Brain microvascular endothelial cell (primary cell): ENCODE data around the gene FZR1.

ENCODE experiments used
- DNase-seq: peaks from one replicate; pipeline ENCODE4 v3.0.0-alpha.2; 2020
- H3K27ac ChIP-seq: fragments of 250-450 bp; sonication (Bioruptor Pico); 2 replicates; pipeline ENCODE4 v1.5.1; 2020; ENCODE audit warnings: mild to moderate bottlenecking, moderate library complexity
- H3K27me3 ChIP-seq: fragments of 250-450 bp; sonication (Bioruptor Pico); replicated peaks from 2 replicates; pipeline ENCODE4 v1.5.1; 2020; ENCODE audit warnings: mild to moderate bottlenecking
- H3K36me3 ChIP-seq: fragments of 250-450 bp; sonication (Bioruptor Pico); replicated peaks from 2 replicates; pipeline ENCODE4 v1.5.1; 2020; ENCODE audit warnings: mild to moderate bottlenecking
- H3K4me3 ChIP-seq: 2 replicates; pipeline ENCODE4 v1.5.1; 2011; ENCODE audit warnings: low read depth, mild to moderate bottlenecking, control low read depth, low read length, moderate library complexity
- in situ Hi-C: cut with HindIII; loops from 2 replicates; pipeline ENCODE4 v1.10.0; 2017; ENCODE audit warnings: low sequenced_read_pairs, low pct_ligation_motif_present
- TF ChIP-seq, protein P1 (sequence below): IDR thresholded peaks from 2 replicates; pipeline ENCODE4 v1.5.1; 2011; ENCODE audit warnings: low read depth, mild to moderate bottlenecking, moderate library complexity, low read length, control low read depth, inconsistent platforms; ENCODE audit errors: missing control alignments

The FZR1 gene

GRCh38 chr19:3514930-3515329 is 8.8 kb downstream of the FZR1 start:
- DNase-seq: no peak
- TF ChIP-seq, protein P1, sequence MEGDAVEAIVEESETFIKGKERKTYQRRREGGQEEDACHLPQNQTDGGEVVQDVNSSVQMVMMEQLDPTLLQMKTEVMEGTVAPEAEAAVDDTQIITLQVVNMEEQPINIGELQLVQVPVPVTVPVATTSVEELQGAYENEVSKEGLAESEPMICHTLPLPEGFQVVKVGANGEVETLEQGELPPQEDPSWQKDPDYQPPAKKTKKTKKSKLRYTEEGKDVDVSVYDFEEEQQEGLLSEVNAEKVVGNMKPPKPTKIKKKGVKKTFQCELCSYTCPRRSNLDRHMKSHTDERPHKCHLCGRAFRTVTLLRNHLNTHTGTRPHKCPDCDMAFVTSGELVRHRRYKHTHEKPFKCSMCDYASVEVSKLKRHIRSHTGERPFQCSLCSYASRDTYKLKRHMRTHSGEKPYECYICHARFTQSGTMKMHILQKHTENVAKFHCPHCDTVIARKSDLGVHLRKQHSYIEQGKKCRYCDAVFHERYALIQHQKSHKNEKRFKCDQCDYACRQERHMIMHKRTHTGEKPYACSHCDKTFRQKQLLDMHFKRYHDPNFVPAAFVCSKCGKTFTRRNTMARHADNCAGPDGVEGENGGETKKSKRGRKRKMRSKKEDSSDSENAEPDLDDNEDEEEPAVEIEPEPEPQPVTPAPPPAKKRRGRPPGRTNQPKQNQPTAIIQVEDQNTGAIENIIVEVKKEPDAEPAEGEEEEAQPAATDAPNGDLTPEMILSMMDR: no peak
- peaks cover 11% of the 10 kb centered on the region for H3K36me3 ChIP-seq
- no peak overlapping the region for H3K27ac ChIP-seq
- H3K4me3 ChIP-seq: no peak overlapping the region
- in situ Hi-C loops: no loop called here
- H3K27me3 ChIP-seq: no peaks in the 10 kb centered on the region

DNA sequence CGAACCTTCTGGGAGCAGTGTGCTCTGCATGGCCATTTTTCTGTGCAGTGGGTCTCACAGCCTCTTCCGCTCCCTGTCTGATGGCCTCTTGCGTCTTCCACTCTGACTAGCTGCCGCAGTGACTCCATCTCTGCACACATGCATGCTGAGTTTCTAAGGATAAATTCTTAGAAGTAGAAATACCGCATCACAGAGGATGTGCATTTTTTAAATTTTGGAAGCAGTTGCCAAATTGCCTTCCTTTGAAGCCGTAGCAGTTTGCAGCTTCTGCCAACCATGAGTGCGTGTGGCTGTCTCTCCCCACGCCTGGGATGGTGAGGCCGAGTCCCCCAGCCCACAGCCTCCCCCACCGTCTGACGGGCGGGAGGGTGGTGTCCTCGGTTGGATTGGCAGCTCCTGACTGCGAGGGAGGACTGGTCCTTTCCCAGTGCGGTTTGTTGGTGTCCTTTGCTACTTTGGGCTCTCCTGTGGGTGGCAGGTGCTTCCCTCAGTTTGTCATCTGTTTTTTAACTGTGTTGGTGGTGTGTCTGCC is 9.8 kb downstream of the FZR1 start:
- no peak for DNase-seq
- Histone ChIP-seq H3K36me3 (peaks cover under 1% of the 10 kb centered on the region), H3K27ac (no peak overlapping the region), H3K27me3 (no peaks in the 10 kb centered on the region), H3K4me3 (no peak overlapping the region)
- TF ChIP-seq, protein P1: no peak
- in situ Hi-C loops: no loop called here

GRCh38 chr19:3516675-3517207 is 10.6 kb downstream of the FZR1 start:
- Histone ChIP-seq H3K27me3 (no peaks in the 10 kb centered on the region), H3K4me3 (no peak overlapping the region), H3K27ac (no peak overlapping the region), H3K36me3 (no peaks in the 10 kb centered on the region)
- TF ChIP-seq, protein P1: no peak
- in situ Hi-C loops: no loop called here
- DNase-seq: no peak

- no peak for DNase-seq
- Histone ChIP-seq H3K27ac (no peak overlapping the region), H3K4me3 (no peak overlapping the region), H3K27me3 (no peaks in the 10 kb centered on the region), H3K36me3 (no peaks in the 10 kb centered on the region)
- in situ Hi-C loops: no loop called here
- TF ChIP-seq, protein P1: no peak
Measured at GRCh38 chr19:3517638-3518037, 11.5 kb downstream of the FZR1 start.

- H3K27ac ChIP-seq: no peak overlapping the region
- no peaks in the 10 kb centered on the region for H3K27me3 ChIP-seq
- in situ Hi-C loops: no loop called here
- H3K36me3 ChIP-seq: peaks cover 2% of the 10 kb centered on the region
- no peak overlapping the region for H3K4me3 ChIP-seq
- TF ChIP-seq, protein P1: no peak
- no peak for DNase-seq
Measured at GRCh38 chr19:3518255-3518654, 12.1 kb downstream of the FZR1 start.

DNA sequence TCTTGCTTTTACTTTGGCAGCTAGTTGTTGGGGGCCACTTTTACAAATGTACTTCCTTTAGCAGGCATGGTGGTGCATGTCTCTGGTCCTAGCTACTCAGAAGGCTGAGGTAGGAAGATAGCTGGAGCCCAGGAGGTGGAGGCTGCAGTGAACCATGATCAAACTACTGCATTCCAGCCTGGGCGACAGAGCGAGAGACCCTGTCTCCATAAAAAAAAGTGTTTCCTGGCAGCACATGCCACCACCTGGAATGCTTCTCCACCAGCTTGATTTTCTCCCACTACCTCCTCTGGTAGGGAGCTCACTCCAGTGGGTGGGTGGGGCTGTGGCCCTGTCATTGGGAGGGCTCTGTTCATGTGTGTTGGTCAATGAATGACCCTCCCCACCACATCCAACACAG is 12.5 kb downstream of the FZR1 start:
- no peak overlapping the region for H3K27ac ChIP-seq
- no peaks in the 10 kb centered on the region for H3K27me3 ChIP-seq
- no peak for DNase-seq
- peaks cover 6% of the 10 kb centered on the region for H3K36me3 ChIP-seq
- in situ Hi-C loops: no loop called here
- TF ChIP-seq, protein P1: no peak
- H3K4me3 ChIP-seq: no peak overlapping the region
